Neural crest cell (in vitro differentiated cells): Measurements from ENCODE around the gene OLFML1. TPM values are rescaled to one million over a fixed set of nuclear protein-coding genes. Genes with fewer than 3 reads are reported as not detected.

Experiments
- DNase-seq: peaks from one replicate; pipeline ENCODE4 v3.0.0; 2021; ENCODE audit warnings: low read depth, mixed read lengths, low spot score
- H3K27ac Mint-ChIP-seq: one replicate; pipeline ENCODE4 v1.8.0; 2021; ENCODE audit warnings: mild to moderate bottlenecking, mixed read lengths; ENCODE audit not compliant: unreplicated experiment
- H3K27me3 Mint-ChIP-seq: 2 replicates; pipeline ENCODE4 v1.8.0; 2021; ENCODE audit warnings: low read depth, mild to moderate bottlenecking, mixed read lengths
- H3K36me3 Mint-ChIP-seq: 2 replicates; pipeline ENCODE4 v1.8.0; 2021; ENCODE audit warnings: low read depth, mild to moderate bottlenecking, mixed read lengths
- H3K4me1 Mint-ChIP-seq: 2 replicates; pipeline ENCODE4 v1.8.0; 2021; ENCODE audit warnings: mixed read lengths
- H3K4me3 Mint-ChIP-seq: one replicate; pipeline ENCODE4 v1.8.0; 2021; ENCODE audit warnings: mild to moderate bottlenecking, mixed read lengths
- H3K9me3 Mint-ChIP-seq: 2 replicates; pipeline ENCODE4 v1.8.0; 2021; ENCODE audit warnings: mixed read lengths
- CTCF ChIP-seq: fragments of 200-600 bp; sonication (generic); conservative IDR thresholded peaks from 2 replicates; pipeline ENCODE4 v1.5.0; 2021; ENCODE audit warnings: antibody characterized with exemption, mild to moderate bottlenecking
- total RNA-seq: library from RNA; stranded (reverse); gene quantifications from 2 replicates; pipeline ENCODE4 v1.2.1, GENCODE V29; 2021

Gene OLFML1
- total RNA-seq, 1 donor from 2014 or later = 0.84 TPM

GRCh38 chr11:7488681-7489080 is 3.4 kb downstream of the OLFML1 start:
- no peaks in the 10 kb centered on the region for H3K27me3 Mint-ChIP-seq
- H3K9me3 Mint-ChIP-seq = no peaks in the 10 kb centered on the region

GRCh38 chr11:7489376-7489775 is 4.1 kb downstream of the OLFML1 start:
- DNase-seq = no peak
- Mint-ChIP-seq H3K4me3 (no peak overlapping the region), H3K27ac (no peak overlapping the region), H3K9me3 (no peaks in the 10 kb centered on the region), H3K27me3 (no peaks in the 10 kb centered on the region), H3K4me1 (no peaks in the 10 kb centered on the region), H3K36me3 (no peaks in the 10 kb centered on the region)
- no peak for TF ChIP-seq CTCF

More at GRCh38 chr11:7488681-7489080, 3.4 kb downstream of the OLFML1 start:
- H3K27ac Mint-ChIP-seq = no peak overlapping the region
- H3K36me3 Mint-ChIP-seq = no peaks in the 10 kb centered on the region
- no peak for DNase-seq
- no peaks in the 10 kb centered on the region for H3K4me1 Mint-ChIP-seq
- TF ChIP-seq CTCF = no peak
- H3K4me3 Mint-ChIP-seq = no peak overlapping the region

- Mint-ChIP-seq H3K36me3 (no peaks in the 10 kb centered on the region), H3K9me3 (no peaks in the 10 kb centered on the region), H3K27ac (no peak overlapping the region), H3K27me3 (no peaks in the 10 kb centered on the region), H3K4me1 (no peaks in the 10 kb centered on the region), H3K4me3 (no peak overlapping the region)
- DNase-seq = no peak
- no peak for TF ChIP-seq CTCF
Observed at GRCh38 chr11:7490054-7490453, 4.7 kb downstream of the OLFML1 start.

GRCh38 chr11:7490535-7490934 is 5.2 kb downstream of the OLFML1 start:
- Mint-ChIP-seq H3K4me3 (no peak overlapping the region), H3K4me1 (no peaks in the 10 kb centered on the region), H3K36me3 (no peaks in the 10 kb centered on the region), H3K27me3 (no peaks in the 10 kb centered on the region), H3K27ac (no peak overlapping the region), H3K9me3 (no peaks in the 10 kb centered on the region)
- no peak for DNase-seq
- TF ChIP-seq CTCF = no peak

GRCh38 chr11:7492253-7492652 is 6.9 kb downstream of the OLFML1 start:
- DNase-seq = no peak
- no peak overlapping the region for H3K27ac Mint-ChIP-seq
- no peaks in the 10 kb centered on the region for H3K27me3 Mint-ChIP-seq
- H3K4me3 Mint-ChIP-seq = no peak overlapping the region
- H3K9me3 Mint-ChIP-seq = no peaks in the 10 kb centered on the region
- no peaks in the 10 kb centered on the region for H3K4me1 Mint-ChIP-seq
- no peak for TF ChIP-seq CTCF
- H3K36me3 Mint-ChIP-seq = no peaks in the 10 kb centered on the region

GRCh38 chr11:7493670-7494069 is 8.4 kb downstream of the OLFML1 start:
- no peak for DNase-seq

More at GRCh38 chr11:7493670-7494069, 8.4 kb downstream of the OLFML1 start:
- Mint-ChIP-seq H3K36me3 (no peaks in the 10 kb centered on the region), H3K9me3 (no peaks in the 10 kb centered on the region), H3K27me3 (no peaks in the 10 kb centered on the region), H3K4me3 (no peak overlapping the region), H3K4me1 (no peaks in the 10 kb centered on the region), H3K27ac (no peak overlapping the region)
- TF ChIP-seq CTCF = no peak
